CD4-positive, alpha-beta memory T cell (primary cell): Measurements from ENCODE around the gene NUDT16L1. TPM values are rescaled to one million over a fixed set of nuclear protein-coding genes. Genes with fewer than 3 reads are reported as not detected.

Experiments used
- CTCF ChIA-PET: fragments of 350-600 bp; sonication (Branson Sonifier 250); formaldehyde crosslinking; loops from one replicate; lab custom pipeline; 2021; ENCODE audit warnings: inconsistent platforms; ENCODE audit not compliant: partially characterized antibody; lab: Charles Lee
- POLR2A ChIA-PET: fragments of 350-600 bp; sonication (Branson Sonifier 250); formaldehyde crosslinking; loops from one replicate; lab custom pipeline; 2021; ENCODE audit not compliant: partially characterized antibody; lab: Charles Lee
- DNase-seq, 5 donors: peaks; one replicate each; pipeline versions ENCODE4 v3.0.0 to v3.0.0-alpha.2; 2020 to 2022; ENCODE audit warnings: mixed read lengths in 1 of 5
- H3K27ac ChIP-seq: one replicate; pipeline ENCODE4 v1.7.0; 2013; ENCODE audit warnings: low read depth, low read length
- H3K27me3 ChIP-seq: 2 replicates; pipeline ENCODE4 v1.7.0; 2013; ENCODE audit warnings: mild to moderate bottlenecking, low read length, moderate library complexity; ENCODE audit not compliant: insufficient read depth
- H3K36me3 ChIP-seq: 2 replicates; pipeline ENCODE4 v1.7.0; 2013; ENCODE audit warnings: mild to moderate bottlenecking, low read length, moderate library complexity; ENCODE audit not compliant: insufficient read depth
- H3K4me1 ChIP-seq: 2 replicates; pipeline ENCODE4 v1.7.0; 2013; ENCODE audit warnings: mild to moderate bottlenecking, low read length, moderate library complexity; ENCODE audit not compliant: insufficient read depth
- H3K4me3 ChIP-seq, 2 donors: one replicate each; pipeline ENCODE4 v1.7.0; 2013; ENCODE audit warnings: low read length in 2 of 2, mild to moderate bottlenecking in 1 of 2
- H3K9me3 ChIP-seq, 2 donors: one replicate each; pipeline ENCODE4 v1.7.0; 2013; ENCODE audit warnings: low read length in 2 of 2, control low read depth in 1 of 2; ENCODE audit not compliant: control insufficient read depth in 1 of 2
- H3K27ac Mint-ChIP-seq, 7 donors: one replicate each; pipeline ENCODE4 v1.8.0; 2020 to 2021; ENCODE audit warnings: mixed read lengths in 7 of 7, mild to moderate bottlenecking in 6 of 7, inconsistent platforms in 3 of 7, moderate library complexity in 3 of 7
- H3K27me3 Mint-ChIP-seq, 2 donors: one replicate each; pipeline ENCODE4 v1.8.0; 2020 to 2021; ENCODE audit warnings: mixed read lengths in 2 of 2
- H3K36me3 Mint-ChIP-seq, 2 donors: one replicate each; pipeline ENCODE4 v1.8.0; 2020 to 2021; ENCODE audit warnings: mixed read lengths in 2 of 2, inconsistent platforms in 1 of 2, mild to moderate bottlenecking in 1 of 2
- H3K4me1 Mint-ChIP-seq, 4 donors: one replicate each; pipeline ENCODE4 v1.8.0; 2020 to 2021; ENCODE audit warnings: mixed read lengths in 4 of 4, mild to moderate bottlenecking in 1 of 4
- H3K4me3 Mint-ChIP-seq, 8 donors: one replicate each; pipeline ENCODE4 v1.8.0; 2020 to 2021; ENCODE audit warnings: mixed read lengths in 8 of 8, mild to moderate bottlenecking in 7 of 8, moderate library complexity in 6 of 8, inconsistent platforms in 3 of 8
- H3K9me3 Mint-ChIP-seq, 8 donors: one replicate each; pipeline ENCODE4 v1.8.0; 2020 to 2021; ENCODE audit warnings: mixed read lengths in 8 of 8, mild to moderate bottlenecking in 5 of 8, inconsistent platforms in 3 of 8, moderate library complexity in 1 of 8
- intact Hi-C: fragments of 100-400 bp; cut with micrococcal nuclease; formaldehyde crosslinking; loops from one replicate; pipeline ENCODE4 v1.15.1; 2023
- polyA plus RNA-seq, 2 donors: library from polyadenylated mRNA; unstranded; fragments of 300-500 nt; fragmentation: Illumina TruSeq; gene quantifications; one replicate each; pipeline ENCODE4 v1.2.3, GENCODE V29; 2021
- total RNA-seq, 2 experiments: library from RNA; stranded (reverse); gene quantifications; one replicate each; pipeline ENCODE4 v1.2.3, GENCODE V29; 2021

NUDT16L1 gene
- total and polyA plus RNA-seq, 4 experiments from 2014 or later, result 52.4 to 125 (median 66.9) TPM

DNA sequence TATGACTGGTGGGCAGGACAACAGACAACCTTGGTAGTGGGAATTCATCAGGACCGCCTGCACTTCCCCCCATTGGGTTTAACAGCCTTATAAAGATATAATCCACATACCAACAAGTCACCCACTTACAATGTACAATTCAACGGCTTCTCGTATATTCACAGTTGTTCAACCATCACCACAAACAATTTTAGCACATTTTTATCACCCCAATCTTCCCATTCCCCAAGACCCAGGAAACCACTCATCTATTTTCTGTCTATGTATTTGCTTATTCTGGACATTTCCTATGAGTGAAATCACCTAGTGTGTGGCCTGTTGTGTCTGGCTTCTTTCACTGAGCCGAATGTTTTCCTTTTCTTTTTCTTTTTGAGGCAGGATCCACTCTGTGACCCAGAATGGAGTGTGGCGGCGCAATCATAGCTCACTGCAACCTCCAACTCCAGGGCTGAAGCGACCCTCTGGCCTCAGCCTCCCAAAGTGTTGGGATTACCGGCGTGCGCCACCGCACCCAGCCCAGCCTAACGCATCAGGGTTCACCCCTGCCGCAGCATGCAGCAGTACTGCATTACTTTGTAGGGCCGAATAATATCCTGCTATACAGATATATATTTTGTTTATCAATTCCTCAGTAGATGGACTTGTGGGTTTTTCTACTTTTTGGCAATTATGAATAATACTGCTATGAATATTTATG is 29.9 kb downstream of the NUDT16L1 start:
- Histone ChIP-seq H3K9me3 (no peaks in the 10 kb centered on the region), H3K4me3 (no peak overlapping the region), H3K27me3 (no peaks in the 10 kb centered on the region), H3K27ac (no peak overlapping the region), H3K36me3 (peaks cover 6% of the 10 kb centered on the region), H3K4me1 (no peaks in the 10 kb centered on the region)
- Mint-ChIP-seq H3K36me3 (peaks cover 8 to 31% of the 10 kb centered on the region in 2 donors), H3K9me3 (no peaks in the 10 kb centered on the region), H3K4me3 (no peak overlapping the region), H3K27ac (peak overlapping the region in 1 of 7 donors; percentile 42), H3K4me1 (peaks cover 0 to 2% (median 0%) of the 10 kb centered on the region in 4 donors), H3K27me3 (no peaks in the 10 kb centered on the region)
- intact Hi-C loops, result no loop called here
- POLR2A ChIA-PET, result no interaction called here
- DNase-seq, result no peak
- CTCF ChIA-PET, result no interaction called here

DNA sequence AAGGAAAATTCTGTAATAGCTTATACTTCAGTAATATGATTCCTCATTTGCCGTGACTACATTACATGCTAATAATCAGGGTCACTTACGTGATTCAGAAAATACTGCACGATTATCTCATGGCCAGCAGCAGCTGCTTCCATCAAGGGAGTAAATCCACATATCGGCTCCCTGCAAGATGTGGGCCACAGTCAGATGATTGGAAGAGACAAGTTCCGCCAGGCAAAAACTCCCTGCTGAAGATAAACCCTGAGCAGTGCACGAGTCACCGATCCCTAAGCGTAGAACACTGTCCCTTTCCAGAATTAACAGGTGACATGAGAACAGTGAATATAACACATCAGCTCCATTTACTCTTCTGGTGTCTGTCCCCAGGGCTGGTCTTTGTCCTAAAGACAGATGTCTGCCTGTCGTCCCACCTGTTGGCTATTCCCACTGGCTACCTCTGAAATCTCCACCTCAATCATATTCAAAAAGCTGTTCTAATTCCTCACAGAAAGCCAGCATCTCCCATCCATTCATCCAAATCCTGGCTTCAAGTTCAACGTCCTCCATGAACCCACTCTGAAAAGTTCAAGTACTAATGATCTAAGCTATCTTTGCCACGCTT is 31.4 kb downstream of the NUDT16L1 start:
- POLR2A ChIA-PET, result interaction anchor here (2.8 kb wide), 1 partner anchor 9 kb away, joined by 12 read pairs; the partner anchor contains the start of genes ANKS3 and DNAAF8
- Histone ChIP-seq H3K9me3 (no peaks in the 10 kb centered on the region), H3K4me3 (no peak overlapping the region), H3K36me3 (peaks cover 15% of the 10 kb centered on the region), H3K4me1 (no peaks in the 10 kb centered on the region), H3K27me3 (no peaks in the 10 kb centered on the region), H3K27ac (no peak overlapping the region)
- Mint-ChIP-seq H3K27me3 (no peaks in the 10 kb centered on the region), H3K4me1 (no peaks in the 10 kb centered on the region), H3K4me3 (no peak overlapping the region), H3K36me3 (peaks cover 10 to 40% of the 10 kb centered on the region in 2 donors), H3K27ac (peak overlapping the region in 3 of 7 donors; percentile 36 to 61 (median 49)), H3K9me3 (no peaks in the 10 kb centered on the region)
- intact Hi-C loops, result no loop called here
- no peak for DNase-seq
- CTCF ChIA-PET, result no interaction called here

DNA sequence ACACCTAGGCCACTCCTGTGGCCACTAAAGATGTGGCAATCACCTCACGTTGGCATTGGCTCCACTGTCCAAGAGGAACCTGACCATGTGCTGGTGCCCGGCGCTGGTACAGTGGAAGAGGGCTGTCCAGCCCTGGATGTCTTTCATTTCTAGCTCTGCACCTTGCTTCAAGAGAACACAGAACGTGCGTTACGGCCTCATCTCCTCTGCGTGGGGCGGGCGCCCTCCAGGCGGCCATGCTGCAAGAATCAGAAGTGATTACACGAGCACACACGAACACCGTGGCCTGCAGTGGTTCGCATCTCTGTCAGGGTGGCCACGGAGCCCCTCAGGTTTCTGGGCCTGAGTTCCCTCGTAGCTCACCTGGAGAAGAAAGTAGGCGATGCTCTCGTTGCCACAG is 33.3 kb downstream of the NUDT16L1 start:
- POLR2A ChIA-PET, result interaction anchor here (2.8 kb wide), 1 partner anchor 7 kb away, joined by 12 read pairs; the partner anchor contains the start of genes ANKS3 and DNAAF8
- peaks cover 2 to 4% (median 3%) of the 10 kb centered on the region in 4 donors for H3K4me1 Mint-ChIP-seq
- CTCF ChIA-PET, result no interaction called here
- H3K36me3 Mint-ChIP-seq, result peaks cover 10 to 46% of the 10 kb centered on the region in 2 donors
- H3K9me3 Mint-ChIP-seq, result no peaks in the 10 kb centered on the region
- no peak overlapping the region for H3K4me3 Mint-ChIP-seq
- H3K36me3 ChIP-seq, result peaks cover 15% of the 10 kb centered on the region
- H3K27ac Mint-ChIP-seq, result no peak overlapping the region
- DNase-seq, result no peak
- no peak overlapping the region for H3K27ac ChIP-seq
- H3K27me3 ChIP-seq, result no peaks in the 10 kb centered on the region
- H3K27me3 Mint-ChIP-seq, result no peaks in the 10 kb centered on the region
- H3K9me3 ChIP-seq, result no peaks in the 10 kb centered on the region
- no peak overlapping the region for H3K4me3 ChIP-seq
- intact Hi-C loops, result no loop called here
- H3K4me1 ChIP-seq, result no peaks in the 10 kb centered on the region

DNA sequence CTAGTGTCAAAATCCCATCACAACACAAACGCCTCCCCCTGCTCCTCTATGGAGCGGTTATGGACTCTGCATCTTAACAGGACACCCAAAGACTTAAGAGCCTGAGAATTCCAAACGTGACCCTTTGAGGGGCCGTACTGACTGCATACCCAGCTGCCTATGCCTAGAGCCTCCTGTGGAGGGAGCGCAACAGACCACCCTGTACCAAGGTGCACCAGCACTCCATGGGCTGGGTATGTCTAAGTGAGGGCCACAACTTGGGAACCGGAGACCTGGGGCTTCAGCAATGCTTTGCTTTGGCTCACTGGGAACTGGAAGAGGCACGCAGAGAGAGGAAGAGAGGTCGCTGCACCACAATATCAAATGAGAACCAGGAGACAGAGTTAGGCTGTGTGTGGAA is 35.3 kb downstream of the NUDT16L1 start:
- POLR2A ChIA-PET, result no interaction called here
- intact Hi-C loops, result no loop called here
- CTCF ChIA-PET, result no interaction called here
- no peaks in the 10 kb centered on the region for H3K9me3 Mint-ChIP-seq
- no peaks in the 10 kb centered on the region for H3K27me3 Mint-ChIP-seq
- peaks cover 15% of the 10 kb centered on the region for H3K36me3 ChIP-seq
- H3K9me3 ChIP-seq, result no peaks in the 10 kb centered on the region
- peaks cover 8 to 16% (median 11%) of the 10 kb centered on the region in 4 donors for H3K4me1 Mint-ChIP-seq
- no peak overlapping the region for H3K4me3 Mint-ChIP-seq
- DNase-seq, result no peak
- H3K4me3 ChIP-seq, result no peak overlapping the region
- no peaks in the 10 kb centered on the region for H3K27me3 ChIP-seq
- peaks cover 6% of the 10 kb centered on the region for H3K4me1 ChIP-seq
- H3K36me3 Mint-ChIP-seq, result peaks cover 5 to 39% of the 10 kb centered on the region in 2 donors
- H3K27ac ChIP-seq, result no peak overlapping the region
- peak overlapping the region in 2 of 7 donors; percentile 61 to 88 for H3K27ac Mint-ChIP-seq

DNA sequence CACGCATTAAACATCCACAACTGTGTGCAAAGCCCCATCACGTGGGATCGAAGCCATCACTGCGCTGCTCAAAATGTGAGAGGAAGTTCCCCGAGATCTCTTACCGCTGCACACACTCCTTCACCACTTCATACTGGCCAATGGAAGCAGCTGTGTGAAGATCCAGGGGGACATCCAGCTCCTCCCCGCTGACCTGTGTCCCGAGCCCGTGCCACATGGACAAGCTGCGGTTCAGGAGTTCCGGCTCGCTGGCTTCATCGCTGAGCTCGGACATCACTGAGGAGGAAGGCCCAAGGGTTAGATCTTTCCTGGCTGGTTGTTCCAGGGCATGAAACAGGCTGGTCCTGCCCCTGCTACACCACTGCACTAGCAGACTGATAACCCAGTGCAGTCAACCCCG is 36.5 kb downstream of the NUDT16L1 start:
- Histone ChIP-seq H3K27me3 (no peaks in the 10 kb centered on the region), H3K4me1 (peaks cover 8% of the 10 kb centered on the region), H3K27ac (no peak overlapping the region), H3K9me3 (no peaks in the 10 kb centered on the region), H3K36me3 (peaks cover 15% of the 10 kb centered on the region), H3K4me3 (no peak overlapping the region)
- Mint-ChIP-seq H3K27ac (no peak overlapping the region), H3K36me3 (peaks cover 5 to 39% of the 10 kb centered on the region in 2 donors), H3K4me1 (peaks cover 9 to 24% (median 15%) of the 10 kb centered on the region in 4 donors), H3K4me3 (no peak overlapping the region), H3K27me3 (no peaks in the 10 kb centered on the region), H3K9me3 (no peaks in the 10 kb centered on the region)
- ChIA-PET CTCF (no interaction called here), POLR2A (no interaction called here)
- intact Hi-C loops, result no loop called here
- no peak for DNase-seq

DNA sequence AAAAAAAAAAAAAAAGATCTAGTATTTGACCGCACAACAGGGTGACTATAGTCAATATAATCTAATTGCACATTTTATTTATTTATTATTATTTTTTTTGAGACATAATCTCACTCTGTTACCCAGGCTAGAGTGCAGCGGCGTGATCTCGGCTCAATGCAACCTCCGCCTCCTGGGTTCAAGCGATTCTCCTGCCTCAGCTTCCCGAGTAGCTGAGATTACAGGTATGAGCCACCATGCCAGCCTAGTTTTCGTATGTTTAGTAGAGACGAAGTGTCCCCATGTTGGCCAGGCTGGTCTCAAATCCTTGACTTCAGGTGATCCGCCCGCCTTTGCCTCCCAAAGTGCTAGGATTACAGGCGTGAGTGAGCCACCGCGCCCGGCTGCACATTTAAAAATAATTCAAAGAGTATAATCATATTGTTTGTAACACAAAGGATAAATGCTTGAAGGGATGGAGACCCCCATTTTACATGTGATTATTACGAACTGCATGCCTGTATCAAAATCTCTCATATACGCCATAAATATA is 39.9 kb downstream of the NUDT16L1 start:
- H3K27ac Mint-ChIP-seq, result peak overlapping the region in 6 of 7 donors; percentile 48 to 93 (median 76)
- intact Hi-C loops, result no loop called here
- H3K36me3 Mint-ChIP-seq, result peaks cover 5 to 25% of the 10 kb centered on the region in 2 donors
- Histone ChIP-seq H3K4me1 (peaks cover 15% of the 10 kb centered on the region), H3K36me3 (peaks cover 9% of the 10 kb centered on the region), H3K4me3 (peak overlapping the region; percentile 88 to 99), H3K27ac (peak overlapping the region; percentile 76), H3K9me3 (no peaks in the 10 kb centered on the region), H3K27me3 (no peaks in the 10 kb centered on the region)
- peaks cover 11 to 30% (median 21%) of the 10 kb centered on the region in 4 donors for H3K4me1 Mint-ChIP-seq
- no peak for DNase-seq
- peak overlapping the region; percentile 85 to 92 (median 90) for H3K4me3 Mint-ChIP-seq
- no peaks in the 10 kb centered on the region for H3K27me3 Mint-ChIP-seq
- ChIA-PET CTCF (interaction anchor here (1.2 to 2.7 kb wide), 3 partner anchors 82 to 117 kb away, joined by 3 to 17 read pairs (median 7); partner anchors contain the start of gene MGRN1), POLR2A (interaction anchor here (1.0 to 2.9 kb wide), 11 partner anchors 8 to 460 kb away, joined by 3 to 72 read pairs (median 12); partner anchors contain the start of genes GLYR1, NUDT16L1, ROGDI and UBN1)
- H3K9me3 Mint-ChIP-seq, result no peaks in the 10 kb centered on the region

DNA sequence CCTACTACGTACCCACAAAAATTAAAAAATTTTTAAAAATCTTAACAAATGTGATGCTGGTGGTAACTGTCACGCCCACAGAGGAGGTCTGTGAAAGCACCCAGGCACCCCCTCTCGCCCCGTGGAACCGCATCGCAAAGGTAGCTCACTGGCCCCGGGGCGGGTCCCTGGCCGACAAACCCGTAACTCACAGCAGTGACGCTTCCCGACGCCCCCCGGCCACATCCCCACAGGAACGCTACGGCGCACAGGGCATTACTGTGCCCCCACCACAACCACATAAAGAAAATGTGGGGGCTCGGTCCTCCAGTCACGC is 40.3 kb downstream of the NUDT16L1 start:
- CTCF ChIA-PET, result interaction anchor here (1.2 to 2.7 kb wide), 4 partner anchors 81 to 118 kb away, joined by 3 to 17 read pairs (median 5); partner anchors contain the start of gene MGRN1
- intact Hi-C loops, result loop anchor here (1.0 to 2.0 kb wide), 8 partner anchors 34 to 300 kb away; partner anchors contain the start of genes GLYR1, MGRN1, NAGPA and NUDT16L1
- Mint-ChIP-seq H3K27ac (peak overlapping the region; percentile 10 to 93 (median 69)), H3K36me3 (peaks cover 4 to 22% of the 10 kb centered on the region in 2 donors), H3K4me1 (peaks cover 11 to 30% (median 21%) of the 10 kb centered on the region in 4 donors), H3K27me3 (no peaks in the 10 kb centered on the region), H3K9me3 (no peaks in the 10 kb centered on the region), H3K4me3 (peak overlapping the region; percentile 85 to 92 (median 90))
- peak in 1 of 5 donors; percentile 62 for DNase-seq
- no peaks in the 10 kb centered on the region for H3K27me3 ChIP-seq
- H3K27ac ChIP-seq, result peak overlapping the region; percentile 76
- peaks cover 4% of the 10 kb centered on the region for H3K36me3 ChIP-seq
- no peaks in the 10 kb centered on the region for H3K9me3 ChIP-seq
- H3K4me3 ChIP-seq, result peak overlapping the region; percentile 88 to 99
- peaks cover 15% of the 10 kb centered on the region for H3K4me1 ChIP-seq
- POLR2A ChIA-PET, result interaction anchor here (0.8 to 2.9 kb wide), 22 partner anchors 9 to 460 kb away, joined by 3 to 72 read pairs (median 7); partner anchors contain the start of genes GLYR1, NAGPA, NUDT16L1 and ROGDI
